Skeletal muscle satellite cell (primary cell): ENCODE results near the gene CDA.

Experiments used
- H3K27me3 ChIP-seq: 2 replicates; pipeline ENCODE4 v1.7.0; 2013; ENCODE audit warnings: low read length; ENCODE audit not compliant: control insufficient read depth, insufficient read depth
- H3K36me3 ChIP-seq: 2 replicates; pipeline ENCODE4 v1.7.0; 2013; ENCODE audit warnings: mild to moderate bottlenecking, control low read depth, low read length; ENCODE audit not compliant: insufficient read depth
- H3K4me1 ChIP-seq: 2 replicates; pipeline ENCODE4 v1.7.0; 2013; ENCODE audit warnings: low read length; ENCODE audit not compliant: control insufficient read depth, insufficient read depth
- H3K4me2 ChIP-seq: 2 replicates; pipeline ENCODE4 v1.7.0; 2013; ENCODE audit warnings: mild to moderate bottlenecking, low read length
- H3K4me3 ChIP-seq: 2 replicates; pipeline ENCODE4 v1.7.0; 2013; ENCODE audit warnings: low read length
- H3K9ac ChIP-seq: 2 replicates; pipeline ENCODE4 v1.7.0; 2013; ENCODE audit warnings: mild to moderate bottlenecking, low read depth, low read length, moderate library complexity
- H3K9me3 ChIP-seq: replicated peaks from 2 replicates; pipeline ENCODE4 v1.7.0; 2013; ENCODE audit warnings: mild to moderate bottlenecking, control low read depth, low read length

The CDA gene

DNA sequence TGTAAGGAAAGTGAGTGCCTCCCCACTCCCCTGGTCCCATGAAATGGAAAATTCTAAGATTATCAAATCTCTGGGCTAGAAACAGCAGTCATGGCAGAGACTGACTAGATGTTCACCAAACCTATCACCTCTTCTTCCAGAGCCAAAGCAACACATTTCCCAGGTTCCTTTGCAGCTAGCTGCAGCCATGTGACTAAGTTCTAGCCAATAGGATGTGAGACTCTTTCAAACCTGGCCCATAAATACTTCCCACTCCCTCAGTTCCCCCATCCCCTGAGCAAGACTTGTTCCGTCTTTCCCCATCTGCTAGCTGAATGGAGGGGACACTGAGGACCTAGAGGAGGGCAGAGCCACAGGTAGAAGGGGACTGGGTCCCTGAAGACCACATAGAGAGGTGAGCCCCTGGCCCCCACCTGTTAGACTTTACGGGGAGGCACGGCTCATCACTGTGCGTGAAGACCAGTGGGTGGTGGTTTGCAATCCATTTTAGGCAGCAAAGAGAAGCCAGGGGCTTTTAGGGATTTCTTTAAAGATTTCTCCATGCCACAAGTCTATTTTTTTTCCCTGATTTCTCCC, 19.3 kb upstream of the CDA start:
- no peaks in the 10 kb centered on the region for H3K4me1 ChIP-seq
- H3K36me3 ChIP-seq, result no peaks in the 10 kb centered on the region
- H3K4me2 ChIP-seq, result no peak overlapping the region
- no peak overlapping the region for H3K4me3 ChIP-seq
- H3K27me3 ChIP-seq, result peaks cover 37% of the 10 kb centered on the region
- no peak overlapping the region for H3K9ac ChIP-seq
- peaks cover 4% of the 10 kb centered on the region for H3K9me3 ChIP-seq

DNA sequence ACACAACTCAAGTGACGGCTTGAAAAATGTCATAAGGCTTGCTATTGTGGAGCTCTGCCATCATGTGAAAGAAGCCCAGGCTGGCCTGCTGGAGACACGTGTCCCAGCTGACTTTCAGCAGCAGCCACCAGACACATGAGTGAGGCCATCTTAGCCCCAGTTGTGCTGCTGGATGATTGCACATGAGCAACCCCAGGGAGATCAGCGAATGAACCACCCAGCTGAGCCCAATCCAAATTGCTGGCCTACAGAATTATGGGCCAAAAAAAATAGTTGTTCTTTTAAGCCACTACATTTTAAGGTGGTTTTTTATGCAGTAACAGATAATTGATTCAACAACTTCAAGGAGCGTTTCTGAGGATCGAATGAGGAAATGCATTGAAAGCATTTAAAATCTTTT, 17.5 kb upstream of the CDA start:
- H3K36me3 ChIP-seq, result no peaks in the 10 kb centered on the region
- H3K9me3 ChIP-seq, result peaks cover 4% of the 10 kb centered on the region
- no peak overlapping the region for H3K4me2 ChIP-seq
- peaks cover 11% of the 10 kb centered on the region for H3K4me1 ChIP-seq
- H3K9ac ChIP-seq, result no peak overlapping the region
- no peak overlapping the region for H3K4me3 ChIP-seq
- H3K27me3 ChIP-seq, result peaks cover 33% of the 10 kb centered on the region

DNA sequence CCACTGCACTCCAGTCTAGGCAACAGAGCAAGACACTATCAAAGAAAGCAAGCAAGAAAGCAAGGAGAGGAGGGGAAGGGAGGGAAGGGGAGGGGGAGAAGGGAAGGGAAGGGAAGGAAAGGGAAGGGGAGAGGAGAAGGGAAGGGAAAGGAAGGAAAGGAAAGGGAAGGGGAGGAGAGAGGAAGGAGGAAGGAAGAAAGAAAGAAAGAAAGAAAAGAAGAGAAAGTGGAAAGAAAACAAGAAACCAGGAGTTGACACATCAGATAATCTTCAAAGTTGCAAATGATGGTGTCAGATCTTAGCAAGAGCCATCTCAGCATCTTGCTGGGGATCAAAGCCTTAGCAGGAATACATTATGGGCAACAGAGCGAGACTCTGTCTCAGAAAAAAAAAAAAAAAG, 14.9 kb upstream of the CDA start:
- Histone ChIP-seq H3K4me1 (peaks cover 19% of the 10 kb centered on the region), H3K27me3 (peaks cover 33% of the 10 kb centered on the region), H3K9me3 (peaks cover 4% of the 10 kb centered on the region), H3K4me2 (no peak overlapping the region), H3K36me3 (no peaks in the 10 kb centered on the region), H3K4me3 (no peak overlapping the region), H3K9ac (no peak overlapping the region)

DNA sequence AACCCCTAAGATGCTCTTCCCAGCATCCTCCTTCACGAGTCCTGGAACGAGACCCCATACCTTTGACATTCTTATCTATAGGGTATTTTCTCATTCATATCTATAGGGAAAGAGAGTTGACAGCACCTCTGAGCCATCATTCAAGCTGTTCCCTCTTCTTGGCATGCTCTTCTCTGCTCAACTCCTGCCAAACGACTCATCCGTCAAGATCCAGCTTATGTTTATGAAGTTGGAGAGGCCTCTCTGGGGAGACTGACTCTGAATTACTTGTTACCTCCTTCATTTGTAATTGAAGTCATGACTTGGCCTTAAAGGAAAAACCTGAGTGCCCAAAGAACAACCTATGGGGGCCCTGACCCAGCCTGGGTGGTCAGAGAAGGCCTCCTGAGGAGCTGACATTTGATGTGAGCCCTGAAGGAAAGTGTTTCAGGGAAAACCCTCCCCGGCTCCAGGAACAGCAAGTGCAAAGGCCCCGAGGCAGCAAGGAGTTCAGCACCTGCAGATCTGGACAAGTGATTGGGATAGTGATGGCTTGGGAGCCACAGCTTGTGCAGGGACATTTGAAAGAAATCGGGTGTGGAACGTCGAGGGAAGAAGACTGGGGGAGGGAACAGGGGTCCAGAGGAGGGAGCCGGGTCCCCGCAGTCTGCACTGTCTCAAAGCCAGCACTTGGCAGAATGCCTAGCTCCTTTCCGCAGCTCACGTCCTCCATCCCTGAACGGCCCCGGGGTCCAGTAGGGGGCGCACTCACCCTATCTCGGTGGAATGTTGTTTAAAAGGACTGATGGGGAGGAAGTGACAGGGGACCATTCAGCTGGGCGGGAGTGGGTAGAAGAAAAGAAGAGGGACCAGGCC, 14.0 kb upstream of the CDA start:
- no peak overlapping the region for H3K9ac ChIP-seq
- H3K4me1 ChIP-seq, result peaks cover 22% of the 10 kb centered on the region
- H3K9me3 ChIP-seq, result peaks cover 4% of the 10 kb centered on the region
- H3K4me3 ChIP-seq, result no peak overlapping the region
- no peaks in the 10 kb centered on the region for H3K36me3 ChIP-seq
- H3K27me3 ChIP-seq, result peaks cover 28% of the 10 kb centered on the region
- no peak overlapping the region for H3K4me2 ChIP-seq

DNA sequence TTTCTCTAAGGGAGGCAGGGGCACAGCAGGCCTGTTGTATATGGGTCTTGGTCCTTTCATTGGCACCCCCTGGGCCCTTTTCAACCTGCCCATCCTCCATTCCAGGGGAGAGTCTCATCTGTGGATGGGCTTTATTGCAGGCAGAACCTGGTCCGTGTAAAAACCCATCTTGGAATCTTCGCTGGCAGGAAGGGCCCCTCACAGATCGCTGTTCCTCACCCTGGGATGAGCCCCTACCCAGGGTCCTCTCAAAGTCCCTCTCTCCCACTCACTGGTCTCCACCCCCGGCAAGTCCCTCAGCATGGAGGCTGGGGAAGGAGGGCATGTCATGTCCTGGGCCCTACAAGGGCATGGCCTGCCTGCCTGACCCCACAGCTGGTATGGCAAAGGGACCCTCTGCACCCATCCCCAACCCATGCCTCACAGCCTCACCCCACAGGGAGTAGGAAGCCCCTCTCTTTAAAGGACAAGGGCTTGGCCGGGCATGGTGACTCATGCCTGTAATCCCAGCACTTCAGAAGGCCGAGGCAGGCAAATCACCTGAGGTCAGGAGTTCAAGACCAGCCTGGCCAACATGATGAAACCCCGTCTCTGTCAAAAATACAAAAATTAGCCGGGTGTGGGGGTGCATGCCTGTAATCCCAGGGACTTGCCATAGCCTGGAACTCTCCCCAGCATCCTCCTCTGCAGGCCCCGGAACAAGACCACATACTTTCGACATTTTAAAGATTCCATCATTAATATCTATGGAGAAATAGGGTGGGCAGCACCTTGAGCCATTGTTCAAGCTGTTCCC, 13.2 kb upstream of the CDA start:
- H3K4me3 ChIP-seq, result no peak overlapping the region
- peaks cover 4% of the 10 kb centered on the region for H3K9me3 ChIP-seq
- peaks cover 28% of the 10 kb centered on the region for H3K27me3 ChIP-seq
- H3K9ac ChIP-seq, result no peak overlapping the region
- no peak overlapping the region for H3K4me2 ChIP-seq
- H3K4me1 ChIP-seq, result peaks cover 22% of the 10 kb centered on the region
- H3K36me3 ChIP-seq, result no peaks in the 10 kb centered on the region

DNA sequence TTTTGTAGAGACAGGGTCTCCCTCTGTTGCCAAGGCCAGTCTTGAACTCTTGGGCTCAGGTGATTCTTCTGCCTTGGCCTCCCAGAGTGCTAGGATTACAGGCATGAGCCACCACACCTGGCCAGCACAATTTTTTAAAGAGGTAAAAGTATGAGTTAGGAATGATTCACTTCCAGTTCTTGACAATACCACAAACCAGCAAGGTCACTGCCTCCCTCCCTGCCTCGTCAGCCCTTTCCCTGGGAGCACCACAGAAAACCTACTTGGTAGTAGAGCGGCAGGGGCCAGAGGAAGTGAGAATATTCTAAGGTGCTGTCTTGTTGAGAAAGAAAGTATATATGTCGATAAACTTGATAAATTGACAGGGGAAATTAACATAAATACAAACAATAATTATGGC, 10.8 kb upstream of the CDA start:
- Histone ChIP-seq H3K9ac (no peak overlapping the region), H3K4me1 (peaks cover 22% of the 10 kb centered on the region), H3K4me3 (no peak overlapping the region), H3K27me3 (peaks cover 14% of the 10 kb centered on the region), H3K9me3 (no peaks in the 10 kb centered on the region), H3K36me3 (no peaks in the 10 kb centered on the region), H3K4me2 (no peak overlapping the region)

DNA sequence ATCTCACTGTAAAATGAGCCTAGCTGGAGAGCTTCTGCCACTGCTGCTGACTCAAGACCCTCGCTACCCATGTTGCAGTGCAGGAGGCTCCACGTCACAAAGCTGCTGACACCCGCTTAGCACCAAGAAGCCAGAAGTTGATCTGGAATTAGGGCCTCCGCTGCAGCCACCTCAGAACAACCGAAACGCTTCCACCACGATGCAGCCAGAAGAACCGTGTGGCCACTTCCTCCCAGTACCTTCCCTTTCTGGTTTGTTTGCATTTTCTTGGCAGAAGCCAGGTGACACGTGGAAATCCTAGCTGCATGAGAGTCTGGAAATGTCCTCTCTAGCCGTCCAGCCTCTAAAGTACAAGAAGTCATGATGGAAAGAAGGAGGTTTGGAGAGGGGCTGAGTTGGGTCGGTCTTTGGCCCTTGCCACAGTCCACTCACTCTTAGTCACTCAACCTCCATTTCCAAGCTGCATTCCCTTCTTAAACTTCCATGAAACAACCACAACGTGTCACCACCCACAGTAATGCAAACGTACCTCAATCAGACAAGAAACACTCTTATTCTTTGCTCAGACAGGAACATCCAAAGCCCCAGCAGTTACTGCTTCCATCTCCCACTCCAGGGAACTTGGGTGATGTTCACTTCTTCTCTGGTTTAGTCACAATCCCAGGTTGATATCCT, 10.0 kb upstream of the CDA start:
- H3K36me3 ChIP-seq, result no peaks in the 10 kb centered on the region
- H3K4me2 ChIP-seq, result no peak overlapping the region
- H3K4me1 ChIP-seq, result peaks cover 22% of the 10 kb centered on the region
- H3K9me3 ChIP-seq, result no peaks in the 10 kb centered on the region
- no peak overlapping the region for H3K9ac ChIP-seq
- H3K4me3 ChIP-seq, result no peak overlapping the region
- H3K27me3 ChIP-seq, result peaks cover 8% of the 10 kb centered on the region

DNA sequence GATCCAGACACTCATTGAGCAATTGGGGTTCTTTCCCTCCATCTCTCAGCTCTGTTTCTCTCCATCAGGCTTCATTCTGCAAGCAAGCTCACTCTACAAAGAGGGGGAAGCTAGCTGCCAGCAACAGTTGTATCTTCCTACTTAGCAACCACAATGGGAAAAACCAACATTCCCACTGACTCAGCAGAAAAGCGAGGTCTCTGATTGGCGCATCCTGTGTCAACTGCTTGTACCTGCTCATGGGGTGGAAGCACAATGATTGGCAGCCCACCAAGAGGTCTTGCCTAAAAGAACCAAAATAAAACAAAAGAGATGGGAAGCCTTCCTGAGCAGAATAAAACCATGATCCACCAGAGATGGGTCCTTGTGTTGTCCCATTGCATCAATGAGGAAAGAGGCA, 4.0 kb upstream of the CDA start:
- Histone ChIP-seq H3K4me3 (no peak overlapping the region), H3K36me3 (no peaks in the 10 kb centered on the region), H3K4me2 (no peak overlapping the region), H3K9ac (no peak overlapping the region), H3K4me1 (peaks cover 26% of the 10 kb centered on the region), H3K9me3 (no peaks in the 10 kb centered on the region), H3K27me3 (no peaks in the 10 kb centered on the region)

DNA sequence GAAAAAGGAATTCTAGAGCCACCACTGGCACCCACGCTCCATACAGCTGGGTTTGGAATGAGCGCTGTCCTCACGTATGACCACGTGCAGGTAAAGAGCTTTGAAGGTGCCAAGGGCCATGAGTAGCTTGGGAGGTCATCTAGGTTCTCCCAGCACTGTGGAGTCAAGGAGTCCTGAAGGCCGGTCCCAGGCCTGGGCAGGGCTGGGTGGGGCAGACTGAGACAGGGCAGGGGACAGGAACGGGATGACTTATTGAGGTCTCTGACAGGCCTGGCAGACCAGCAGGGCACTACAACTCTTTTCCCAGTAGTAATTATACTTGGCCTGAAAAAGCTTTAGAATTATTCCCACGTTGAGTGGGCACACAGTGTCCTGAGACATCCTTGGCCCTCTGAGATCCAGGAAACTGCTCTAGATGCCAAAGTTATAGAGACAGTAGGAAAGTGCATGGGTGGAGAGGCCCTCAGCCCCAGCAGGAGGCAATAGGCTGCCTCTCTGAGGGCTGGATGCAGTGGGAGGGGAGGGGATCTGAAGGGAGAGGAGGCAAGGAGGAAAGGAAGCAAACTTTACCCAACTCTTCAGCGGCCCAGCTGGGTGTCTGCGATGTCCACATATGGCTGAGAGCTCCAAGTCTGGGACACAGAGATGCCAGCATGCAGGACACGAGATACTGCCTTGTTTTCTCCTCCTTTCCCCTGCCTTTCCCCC, 1.8 kb upstream of the CDA start:
- Histone ChIP-seq H3K9me3 (no peaks in the 10 kb centered on the region), H3K27me3 (no peaks in the 10 kb centered on the region), H3K9ac (no peak overlapping the region), H3K4me1 (peaks cover 35% of the 10 kb centered on the region), H3K36me3 (no peaks in the 10 kb centered on the region), H3K4me2 (no peak overlapping the region), H3K4me3 (no peak overlapping the region)

DNA sequence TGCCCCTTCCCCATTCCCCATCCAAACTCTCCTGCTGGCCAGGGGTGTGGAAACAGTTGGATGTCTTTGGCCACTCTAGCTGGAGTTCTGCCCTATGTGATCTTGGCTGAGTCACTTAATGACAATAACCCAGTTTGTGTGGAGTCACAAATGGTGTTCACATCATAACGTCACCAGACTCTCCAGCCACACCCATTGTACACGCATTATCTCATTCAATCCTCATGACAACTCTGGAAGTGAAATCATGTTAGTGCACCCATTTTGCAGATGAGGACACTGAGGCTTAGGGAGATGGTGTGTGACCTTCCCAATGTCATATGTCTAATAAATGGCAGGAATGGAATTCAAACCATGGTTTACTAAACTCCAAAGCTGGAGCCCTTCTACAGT, 1.2 kb upstream of the CDA start:
- no peak overlapping the region for H3K4me3 ChIP-seq
- H3K9ac ChIP-seq, result no peak overlapping the region
- H3K27me3 ChIP-seq, result no peaks in the 10 kb centered on the region
- no peaks in the 10 kb centered on the region for H3K36me3 ChIP-seq
- H3K9me3 ChIP-seq, result no peaks in the 10 kb centered on the region
- H3K4me1 ChIP-seq, result peaks cover 35% of the 10 kb centered on the region
- H3K4me2 ChIP-seq, result no peak overlapping the region
